Amygdala (tissue), 56 donors: ENCODE data around the gene TOR3A.

Experiments
- DNase-seq, 56 donors: peaks; one replicate each; lab custom pipeline; 2025; lab: John Stamatoyannopoulos, UW

TOR3A gene

GRCh38 chr1:179141592-179142251, 59.9 kb downstream of the TOR3A start:
- DNase-seq, result peak in 1 of 56 donors; percentile 7

GRCh38 chr1:179142889-179143299, 61.0 kb downstream of the TOR3A start:
- DNase-seq, result no peak

- no peak for DNase-seq
Measured at GRCh38 chr1:179143322-179143721, 61.5 kb downstream of the TOR3A start.

- DNase-seq, result no peak
Measured at GRCh38 chr1:179144626-179145025, 62.8 kb downstream of the TOR3A start.

GRCh38 chr1:179145521-179145920, 63.7 kb downstream of the TOR3A start:
- DNase-seq, result no peak
